ENCODE measurements around the gene GP1BA.

DNA sequence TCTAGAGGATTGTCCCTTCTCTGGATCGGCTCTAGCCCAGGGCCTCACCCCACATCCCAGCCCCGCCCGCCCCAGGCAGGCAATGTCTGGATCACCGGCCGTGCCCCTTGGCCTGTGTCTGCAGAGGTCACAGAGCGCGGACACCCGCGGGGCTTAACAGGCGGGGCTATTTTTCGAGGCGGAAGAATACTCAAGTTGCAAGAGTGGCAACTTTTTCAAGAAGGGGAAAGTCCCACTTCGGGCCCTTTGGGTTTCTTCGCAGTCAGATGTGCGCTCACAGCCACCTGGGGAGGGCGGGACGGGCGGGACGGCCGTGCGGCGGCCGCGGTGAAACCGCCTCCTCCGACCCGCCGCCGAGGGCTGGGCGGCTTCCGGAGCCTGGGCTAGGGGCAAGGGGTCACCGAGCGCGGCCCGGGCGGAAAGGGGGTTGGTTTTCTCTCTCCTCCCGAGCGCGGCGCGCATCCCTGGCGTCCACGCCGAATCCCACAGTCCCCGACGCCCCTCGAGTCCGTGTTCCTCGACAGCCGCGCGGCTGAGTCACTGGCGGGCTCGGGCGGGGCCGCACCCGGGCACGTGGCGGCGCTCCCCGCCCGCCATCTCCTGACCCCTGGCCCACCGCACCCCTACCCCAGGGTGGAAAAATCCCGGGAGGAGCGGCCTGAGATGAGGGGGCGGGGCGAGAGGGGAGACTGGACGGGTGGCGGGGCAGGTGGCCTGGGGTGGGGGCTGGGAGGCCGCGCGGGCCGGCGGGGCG is 17.4 kb downstream of the GP1BA start:
- TF ChIP-seq, protein P1, sequence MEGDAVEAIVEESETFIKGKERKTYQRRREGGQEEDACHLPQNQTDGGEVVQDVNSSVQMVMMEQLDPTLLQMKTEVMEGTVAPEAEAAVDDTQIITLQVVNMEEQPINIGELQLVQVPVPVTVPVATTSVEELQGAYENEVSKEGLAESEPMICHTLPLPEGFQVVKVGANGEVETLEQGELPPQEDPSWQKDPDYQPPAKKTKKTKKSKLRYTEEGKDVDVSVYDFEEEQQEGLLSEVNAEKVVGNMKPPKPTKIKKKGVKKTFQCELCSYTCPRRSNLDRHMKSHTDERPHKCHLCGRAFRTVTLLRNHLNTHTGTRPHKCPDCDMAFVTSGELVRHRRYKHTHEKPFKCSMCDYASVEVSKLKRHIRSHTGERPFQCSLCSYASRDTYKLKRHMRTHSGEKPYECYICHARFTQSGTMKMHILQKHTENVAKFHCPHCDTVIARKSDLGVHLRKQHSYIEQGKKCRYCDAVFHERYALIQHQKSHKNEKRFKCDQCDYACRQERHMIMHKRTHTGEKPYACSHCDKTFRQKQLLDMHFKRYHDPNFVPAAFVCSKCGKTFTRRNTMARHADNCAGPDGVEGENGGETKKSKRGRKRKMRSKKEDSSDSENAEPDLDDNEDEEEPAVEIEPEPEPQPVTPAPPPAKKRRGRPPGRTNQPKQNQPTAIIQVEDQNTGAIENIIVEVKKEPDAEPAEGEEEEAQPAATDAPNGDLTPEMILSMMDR (IDR thresholded peaks at IDR 0.05 in 8 of 11, conservative IDR thresholded peaks at IDR 0.05 in 3 of 11) = peak in 1 of 11 experiments; percentile 9
- TF ChIP-seq POLR2A (IDR thresholded peaks at IDR 0.05) (peak in 1 of 3 donors; percentile 26), POLR2AphosphoS5 (IDR thresholded peaks at IDR 0.05) (peak; percentile 64 to 72 (median 69))

Data from spleen (tissue), 7 donors.